Thyroid gland (tissue), 4 donors: Measurements from ENCODE around the gene CACHD1. TPM values are rescaled to one million over a fixed set of nuclear protein-coding genes. Genes with fewer than 3 reads are reported as not detected.

Experiments
- DNase-seq, 2 donors: peaks; one replicate each; pipeline ENCODE4 v3.0.0-alpha.2; 2019
- H3K27ac ChIP-seq, 3 donors: fragments of 200-600 bp; sonication (generic); 1 replicate in 2 of 3; 2 replicates in 1 of 3; pipeline ENCODE4 v1.5.1; 2016 to 2019; ENCODE audit warnings: mild to moderate bottlenecking in 1 of 3, moderate library complexity in 1 of 3
- H3K27me3 ChIP-seq: fragments of 200-600 bp; sonication (generic); one replicate; pipeline ENCODE4 v1.5.1; 2019
- H3K36me3 ChIP-seq, 2 donors: fragments of 200-600 bp; sonication (generic); one replicate each; pipeline ENCODE4 v1.5.1; 2016 to 2019
- H3K4me1 ChIP-seq, 2 donors: fragments of 200-600 bp; sonication (generic); one replicate each; pipeline ENCODE4 v1.5.1; 2017 to 2019
- H3K4me3 ChIP-seq, 3 donors: fragments of 200-600 bp; sonication (generic); replicated peaks in 1 of 3; 1 replicate in 2 of 3; 2 replicates in 1 of 3; pipeline ENCODE4 v1.5.1; 2016; ENCODE audit warnings: mild to moderate bottlenecking in 1 of 3
- H3K9me3 ChIP-seq: fragments of 200-600 bp; sonication (generic); one replicate; pipeline ENCODE4 v1.5.1; 2017
- CTCF ChIP-seq, 6 experiments: fragments of 200-600 bp in 3 of 6; fragments of 450-650 bp in 3 of 6; sonication (generic) in 3 of 6; IDR thresholded peaks; one replicate each; pipeline ENCODE4 v1.5.1; 2016 to 2019; ENCODE audit warnings: antibody characterized with exemption in 6 of 6, mild to moderate bottlenecking in 2 of 6, inconsistent platforms in 1 of 6, moderate library complexity in 1 of 6
- POLR2A ChIP-seq, 2 donors: fragments of 450-650 bp; IDR thresholded peaks; one replicate each; pipeline ENCODE4 v1.6.1; 2017; ENCODE audit warnings: antibody characterized with exemption in 2 of 2, mild to moderate bottlenecking in 2 of 2, moderate library complexity in 1 of 2
- WGBS, 2 donors: methylation state at CpG; one replicate each; pipeline ENCODE4 v1.1.5; 2017; 5-methylcytosine and 5-hydroxymethylcytosine counted together
- intact Hi-C: fragments of 100-400 bp; cut with DNase I; formaldehyde crosslinking; loops from one replicate; pipeline ENCODE4 v1.15.1; 2023
- total RNA-seq, 4 donors: library from RNA; depleted of rRNA; stranded (reverse); fragments of >200 nt; gene quantifications; one replicate each; pipeline ENCODE4 v1.2.3, GENCODE V29; 2016

The CACHD1 gene
- total RNA-seq, 4 donors from 2014 or later: 12.9 to 25.1 (median 17.0) TPM

GRCh38 chr1:64426681-64427080 lies 43.2 kb upstream of the CACHD1 start:
- no peaks in the 10 kb centered on the region for H3K36me3 ChIP-seq
- H3K9me3 ChIP-seq: no peaks in the 10 kb centered on the region
- intact Hi-C loops: no loop called here
- TF ChIP-seq CTCF (IDR thresholded peaks at IDR 0.05): no peak
- no peak for TF ChIP-seq POLR2A (IDR thresholded peaks at IDR 0.05)
- DNase-seq: no peak
- H3K27ac ChIP-seq: no peak overlapping the region
- 82 to 87% methylated on average over 2 of the region's 2 CpGs for WGBS, 2 donors
- no peaks in the 10 kb centered on the region for H3K4me1 ChIP-seq
- H3K4me3 ChIP-seq: no peak overlapping the region
- no peaks in the 10 kb centered on the region for H3K27me3 ChIP-seq

GRCh38 chr1:64427879-64428278 lies 42.0 kb upstream of the CACHD1 start:
- H3K4me1 ChIP-seq: no peaks in the 10 kb centered on the region
- no peak overlapping the region for H3K4me3 ChIP-seq
- intact Hi-C loops: no loop called here
- no peak for TF ChIP-seq POLR2A (IDR thresholded peaks at IDR 0.05)
- TF ChIP-seq CTCF (IDR thresholded peaks at IDR 0.05): no peak
- no peaks in the 10 kb centered on the region for H3K9me3 ChIP-seq
- H3K27me3 ChIP-seq: no peaks in the 10 kb centered on the region
- 63 to 80% methylated on average over 3 of the region's 3 CpGs for WGBS, 2 donors
- H3K36me3 ChIP-seq: no peaks in the 10 kb centered on the region
- DNase-seq: no peak
- H3K27ac ChIP-seq: no peak overlapping the region

DNA sequence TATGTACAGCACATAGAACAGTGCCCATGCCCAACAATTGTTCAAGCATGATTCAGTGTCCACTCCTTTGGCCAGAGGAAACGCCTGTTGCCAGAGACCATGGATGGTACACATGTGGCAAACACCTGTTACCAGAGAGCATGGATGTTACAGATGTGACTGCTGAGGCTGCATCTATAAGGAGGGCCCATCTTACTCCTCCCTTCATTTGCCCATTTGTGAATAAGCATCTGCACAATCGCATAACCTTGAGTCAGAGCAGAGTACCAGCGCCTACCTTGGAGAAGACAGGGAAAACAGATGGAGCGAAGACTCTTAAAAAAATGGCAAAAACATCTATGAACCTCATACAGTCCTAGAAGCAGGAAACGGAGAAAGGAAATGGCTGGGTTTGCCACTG lies 36.6 kb upstream of the CACHD1 start:
- TF ChIP-seq POLR2A (IDR thresholded peaks at IDR 0.05): no peak
- no peak for DNase-seq
- Histone ChIP-seq H3K9me3 (no peaks in the 10 kb centered on the region), H3K27me3 (no peaks in the 10 kb centered on the region), H3K4me3 (no peak overlapping the region), H3K4me1 (no peaks in the 10 kb centered on the region), H3K27ac (no peak overlapping the region), H3K36me3 (no peaks in the 10 kb centered on the region)
- intact Hi-C loops: no loop called here
- 89 to 91% methylated on average over 5 of the region's 5 CpGs for WGBS, 2 donors

DNA sequence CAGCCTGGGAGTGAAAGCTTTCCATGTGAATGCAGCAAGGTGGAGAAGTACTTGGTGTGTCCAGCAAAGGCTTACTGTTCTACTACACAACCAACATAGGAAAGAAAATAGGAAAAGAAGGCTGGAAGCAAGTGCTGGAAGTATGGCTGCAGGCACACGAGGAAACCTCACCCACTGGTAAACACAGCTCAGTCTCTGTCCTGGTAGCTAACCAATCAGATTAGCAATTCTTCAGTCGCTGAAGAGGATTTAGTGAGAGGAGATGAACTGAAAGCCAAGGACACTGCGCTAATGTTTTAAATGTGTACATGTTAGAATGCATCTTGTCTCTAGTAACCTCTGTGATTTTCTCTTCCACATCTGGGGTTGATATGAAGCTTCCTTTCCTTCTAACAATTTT lies 36.2 kb upstream of the CACHD1 start:
- Histone ChIP-seq H3K27me3 (no peaks in the 10 kb centered on the region), H3K4me1 (no peaks in the 10 kb centered on the region), H3K36me3 (no peaks in the 10 kb centered on the region), H3K9me3 (no peaks in the 10 kb centered on the region), H3K27ac (no peak overlapping the region), H3K4me3 (no peak overlapping the region)
- DNase-seq: no peak
- intact Hi-C loops: no loop called here
- 48 to 65% methylated on average over 3 of the region's 3 CpGs for WGBS, 2 donors
- TF ChIP-seq POLR2A (IDR thresholded peaks at IDR 0.05) (no peak), CTCF (IDR thresholded peaks at IDR 0.05) (no peak)

GRCh38 chr1:64435000-64435399 lies 34.9 kb upstream of the CACHD1 start:
- H3K27ac ChIP-seq: no peak overlapping the region
- no peak for DNase-seq
- intact Hi-C loops: no loop called here
- H3K27me3 ChIP-seq: no peaks in the 10 kb centered on the region
- H3K9me3 ChIP-seq: no peaks in the 10 kb centered on the region
- no peaks in the 10 kb centered on the region for H3K36me3 ChIP-seq
- 69 to 70% methylated on average over 6 of the region's 6 CpGs for WGBS, 2 donors
- H3K4me3 ChIP-seq: no peak overlapping the region
- no peak for TF ChIP-seq CTCF (IDR thresholded peaks at IDR 0.05)
- TF ChIP-seq POLR2A (IDR thresholded peaks at IDR 0.05): no peak
- H3K4me1 ChIP-seq: no peaks in the 10 kb centered on the region

GRCh38 chr1:64437453-64437852 lies 32.5 kb upstream of the CACHD1 start:
- no peak for DNase-seq
- H3K4me1 ChIP-seq: no peaks in the 10 kb centered on the region
- WGBS, 2 donors: 73 to 82% methylated on average over 2 of the region's 2 CpGs
- no peaks in the 10 kb centered on the region for H3K27me3 ChIP-seq
- H3K36me3 ChIP-seq: no peaks in the 10 kb centered on the region
- intact Hi-C loops: no loop called here
- H3K9me3 ChIP-seq: no peaks in the 10 kb centered on the region
- TF ChIP-seq CTCF (IDR thresholded peaks at IDR 0.05) (no peak), POLR2A (IDR thresholded peaks at IDR 0.05) (no peak)
- H3K4me3 ChIP-seq: no peak overlapping the region
- no peak overlapping the region for H3K27ac ChIP-seq
